Measurements from ENCODE around the gene TMEM63A.
A peak's percentile ranks its signal among the peaks of the same experiment; 100 is the strongest.

TMEM63A gene

DNA sequence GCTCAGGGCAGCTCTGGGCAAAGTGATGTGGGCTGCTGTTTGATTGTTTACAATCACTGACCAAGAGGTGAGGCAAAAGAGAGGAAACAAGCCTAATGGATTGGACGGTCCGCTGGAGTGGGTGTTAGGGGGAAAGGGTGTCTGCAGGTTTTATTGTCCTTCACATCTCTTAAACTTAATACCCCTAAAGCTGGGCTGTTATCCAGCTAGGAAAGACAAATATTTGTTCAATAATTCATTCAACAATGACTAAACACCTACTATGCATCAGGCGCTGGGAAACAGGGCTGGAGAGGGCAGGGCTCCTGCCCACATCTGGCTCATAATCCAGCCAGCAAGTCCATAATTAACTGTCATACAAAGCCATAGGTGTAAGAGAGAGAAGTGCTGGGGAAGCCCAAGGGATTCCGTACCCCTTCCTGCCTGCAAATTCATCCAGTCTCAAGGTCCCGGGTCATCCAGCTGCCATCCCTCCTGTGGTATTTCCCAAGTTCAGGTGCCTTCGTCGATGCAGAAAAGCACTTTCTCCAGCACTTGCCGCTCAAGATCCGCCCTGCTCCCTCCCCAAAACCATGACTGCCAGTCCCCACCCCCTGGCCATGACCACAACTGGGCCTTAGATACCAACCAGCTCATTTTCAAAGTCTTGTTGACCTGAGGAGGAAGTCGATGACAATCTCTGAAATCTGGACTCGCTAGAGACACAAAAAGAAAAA, 10.7 kb downstream of the TMEM63A start:
- TF ChIP-seq, protein P1, sequence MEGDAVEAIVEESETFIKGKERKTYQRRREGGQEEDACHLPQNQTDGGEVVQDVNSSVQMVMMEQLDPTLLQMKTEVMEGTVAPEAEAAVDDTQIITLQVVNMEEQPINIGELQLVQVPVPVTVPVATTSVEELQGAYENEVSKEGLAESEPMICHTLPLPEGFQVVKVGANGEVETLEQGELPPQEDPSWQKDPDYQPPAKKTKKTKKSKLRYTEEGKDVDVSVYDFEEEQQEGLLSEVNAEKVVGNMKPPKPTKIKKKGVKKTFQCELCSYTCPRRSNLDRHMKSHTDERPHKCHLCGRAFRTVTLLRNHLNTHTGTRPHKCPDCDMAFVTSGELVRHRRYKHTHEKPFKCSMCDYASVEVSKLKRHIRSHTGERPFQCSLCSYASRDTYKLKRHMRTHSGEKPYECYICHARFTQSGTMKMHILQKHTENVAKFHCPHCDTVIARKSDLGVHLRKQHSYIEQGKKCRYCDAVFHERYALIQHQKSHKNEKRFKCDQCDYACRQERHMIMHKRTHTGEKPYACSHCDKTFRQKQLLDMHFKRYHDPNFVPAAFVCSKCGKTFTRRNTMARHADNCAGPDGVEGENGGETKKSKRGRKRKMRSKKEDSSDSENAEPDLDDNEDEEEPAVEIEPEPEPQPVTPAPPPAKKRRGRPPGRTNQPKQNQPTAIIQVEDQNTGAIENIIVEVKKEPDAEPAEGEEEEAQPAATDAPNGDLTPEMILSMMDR (conservative IDR thresholded peaks at IDR 0.05; ENCODE audit: low read depth) = no peak
- CTCF ChIA-PET = interaction anchor here (0.6 to 3.0 kb wide), 3 partner anchors 38 to 397 kb away, joined by 3 to 7 read pairs (median 3); no protein-coding TSS in a partner anchor
- no peak for DNase-seq (ENCODE audit: low spot score)
- POLR2A ChIA-PET (ENCODE audit: low non-redundant PET) = interaction anchor here (0.6 kb wide), 1 partner anchor 450 kb away, joined by 5 read pairs; no protein-coding TSS in a partner anchor
- H3K27ac ChIP-seq = no peak overlapping the region

DNA sequence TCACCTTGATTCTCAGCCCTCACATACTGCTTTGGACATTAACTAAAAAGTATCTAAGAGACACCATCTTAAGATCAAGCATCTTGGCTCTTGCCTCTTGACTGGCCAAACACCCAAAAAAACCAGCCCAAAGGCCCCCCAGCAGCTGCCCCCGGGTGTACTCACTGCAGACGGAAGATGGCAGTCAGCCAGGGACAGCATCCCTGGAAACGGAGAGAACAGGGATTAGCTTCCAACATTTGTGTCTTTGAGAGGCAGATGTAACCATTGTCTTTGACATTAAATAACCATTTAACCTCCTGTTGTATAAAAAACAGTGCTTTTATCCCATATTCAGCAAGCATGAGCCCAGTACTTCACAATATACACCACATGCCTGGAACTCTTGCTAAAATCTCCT, 11.3 kb downstream of the TMEM63A start:
- ChIA-PET CTCF (interaction anchor here (0.6 to 3.0 kb wide), 5 partner anchors 34 to 498 kb away, joined by 3 to 7 read pairs (median 3); no protein-coding TSS in a partner anchor), POLR2A (ENCODE audit: low non-redundant PET) (no interaction called here)
- no peak for DNase-seq (ENCODE audit: low spot score)
- H3K27ac ChIP-seq = no peak overlapping the region
- TF ChIP-seq, protein P1 (conservative IDR thresholded peaks at IDR 0.05; ENCODE audit: low read depth) = no peak

DNA sequence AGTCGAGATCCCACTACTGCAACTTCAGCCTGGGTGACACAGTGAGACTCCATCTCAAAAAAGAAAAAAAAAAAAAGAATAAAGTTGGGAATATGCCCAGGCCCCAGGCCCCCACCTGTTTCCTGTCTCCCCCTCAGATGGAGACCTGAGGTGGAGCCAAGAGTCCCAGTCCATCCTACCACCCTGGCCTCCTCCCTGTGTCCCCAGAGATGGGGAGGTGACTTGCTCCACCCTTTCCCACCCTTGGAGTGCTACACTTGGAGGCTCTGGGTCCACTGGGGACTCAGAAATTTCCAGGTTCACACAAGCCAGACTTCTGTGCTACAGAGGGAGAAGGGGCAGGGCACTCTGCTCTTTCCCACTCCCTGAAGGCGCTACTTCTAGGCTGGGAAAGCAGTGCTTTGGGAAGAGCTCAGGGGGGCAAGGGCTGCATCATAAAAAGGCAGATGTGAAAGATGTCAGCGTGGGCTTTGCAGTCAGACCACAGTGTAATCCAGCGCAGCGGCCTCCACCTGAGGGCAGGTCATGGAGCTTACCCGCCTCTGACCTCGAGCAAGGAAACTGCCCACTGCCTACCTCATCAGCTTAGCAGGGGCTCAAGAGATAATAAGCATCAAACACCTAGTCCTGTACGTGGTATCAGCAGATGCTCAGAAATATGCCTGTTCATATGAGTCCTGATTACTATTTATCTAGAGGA, 13.4 kb downstream of the TMEM63A start:
- DNase-seq (ENCODE audit: low spot score) = no peak
- no peak overlapping the region for H3K27ac ChIP-seq
- ChIA-PET CTCF (no interaction called here), POLR2A (ENCODE audit: low non-redundant PET) (no interaction called here)
- TF ChIP-seq, protein P1 (conservative IDR thresholded peaks at IDR 0.05; ENCODE audit: low read depth) = no peak

DNA sequence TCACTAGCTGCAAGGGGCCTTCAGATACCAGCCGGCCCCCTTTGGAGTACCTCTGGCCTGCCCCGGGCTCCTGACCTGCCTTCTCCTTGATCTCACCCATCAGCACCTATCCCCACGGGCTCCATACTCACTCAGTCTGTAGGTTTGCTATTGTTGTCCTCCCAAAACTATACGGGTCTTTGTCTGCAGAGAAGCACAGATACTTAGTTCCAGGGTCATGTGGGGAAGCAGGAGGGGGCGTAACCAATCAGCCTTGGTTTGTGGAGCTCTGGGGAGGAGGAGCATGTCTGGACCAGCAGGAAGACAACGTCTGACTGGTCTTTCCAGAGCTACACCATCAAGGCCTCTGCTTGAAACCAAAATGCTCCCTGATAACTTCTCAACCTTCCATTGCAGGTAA, 15.2 kb downstream of the TMEM63A start:
- POLR2A ChIA-PET (ENCODE audit: low non-redundant PET) = no interaction called here
- TF ChIP-seq, protein P1 (conservative IDR thresholded peaks at IDR 0.05; ENCODE audit: low read depth) = no peak
- no peak for DNase-seq (ENCODE audit: low spot score)
- CTCF ChIA-PET = interaction anchor here (0.6 kb wide), 1 partner anchor 78 kb away, joined by 3 read pairs; no protein-coding TSS in a partner anchor
- H3K27ac ChIP-seq = no peak overlapping the region

DNA sequence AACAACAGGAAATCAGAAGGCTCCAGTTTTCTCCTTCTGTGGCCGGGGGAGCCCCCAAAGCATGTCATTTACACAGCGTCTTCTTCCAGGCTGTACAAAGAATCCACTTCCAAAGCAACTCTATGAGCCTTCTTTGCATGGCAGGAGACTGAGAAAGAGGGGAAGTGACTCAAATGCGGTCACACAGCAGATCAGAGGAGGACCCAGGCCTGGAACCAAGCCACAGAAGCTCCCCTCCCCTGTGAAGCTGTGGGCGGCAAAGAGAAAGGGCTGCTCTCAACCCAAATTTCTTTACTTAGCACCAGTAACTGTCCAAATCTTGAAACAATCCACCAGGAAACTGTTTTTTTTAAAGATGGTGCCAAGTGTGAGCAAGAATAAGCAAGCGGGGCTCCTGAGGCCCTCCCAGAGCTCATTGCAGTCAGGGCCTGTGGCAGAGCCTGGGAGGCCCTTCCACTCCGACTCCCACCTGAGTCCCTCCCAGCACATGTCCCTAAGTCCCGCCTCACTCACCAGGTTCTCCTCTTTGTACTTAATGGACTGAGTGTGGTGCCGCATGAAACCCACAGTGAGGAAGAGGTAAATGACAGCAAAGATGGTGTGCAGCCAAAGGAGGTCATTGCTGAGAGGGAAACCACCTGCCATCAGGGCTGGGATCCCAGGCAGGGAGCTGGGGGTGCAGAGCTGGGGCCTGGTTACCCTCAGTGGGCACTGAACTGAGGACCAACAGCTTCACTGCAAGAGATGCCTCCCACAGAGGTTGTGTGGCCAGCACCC, 15.9 kb downstream of the TMEM63A start:
- no peak for DNase-seq (ENCODE audit: low spot score)
- peak overlapping the region; percentile 11 for H3K27ac ChIP-seq
- TF ChIP-seq, protein P1 (conservative IDR thresholded peaks at IDR 0.05; ENCODE audit: low read depth) = no peak
- ChIA-PET CTCF (interaction anchor here (0.6 kb wide), 1 partner anchor 79 kb away, joined by 3 read pairs; no protein-coding TSS in a partner anchor), POLR2A (ENCODE audit: low non-redundant PET) (no interaction called here)

DNA sequence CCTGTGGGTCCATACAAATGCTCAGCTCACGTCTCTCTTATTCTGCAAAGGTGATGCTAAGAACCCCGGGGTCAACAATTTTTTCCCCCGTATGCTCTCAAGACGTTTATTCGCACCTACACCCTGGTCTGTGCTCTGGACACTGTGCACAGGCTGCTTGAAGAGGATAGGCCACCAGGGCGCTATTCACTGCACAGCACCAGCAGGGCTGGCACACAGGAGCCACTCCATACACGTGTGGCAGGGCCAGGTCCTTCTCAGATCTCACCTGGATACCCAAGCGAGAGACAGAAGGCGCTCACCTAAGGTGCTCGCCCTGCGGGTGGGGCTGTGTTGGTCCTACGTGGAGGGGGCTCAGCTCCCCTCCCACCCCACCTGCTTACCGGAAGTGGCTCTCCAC, 16.7 kb downstream of the TMEM63A start:
- TF ChIP-seq, protein P1 (conservative IDR thresholded peaks at IDR 0.05; ENCODE audit: low read depth) = no peak
- no peak for DNase-seq (ENCODE audit: low spot score)
- CTCF ChIA-PET = no interaction called here
- H3K27ac ChIP-seq = 0 out of 2 replicates have a peak overlapping the region, but pooled peaks have one; percentile 32
- POLR2A ChIA-PET (ENCODE audit: low non-redundant PET) = no interaction called here
